ENCODE results near the gene PSTPIP1. TPM values are rescaled to one million over a fixed set of nuclear protein-coding genes. Genes with fewer than 3 reads are reported as not detected.

Gene PSTPIP1
- polyA plus RNA-seq, 1 donor (not counting 4 experiments of a cell fraction or from before 2014, with no cell fraction given), result 9.6 TPM

GRCh38 chr15:77067691-77068367 lies 72.9 kb downstream of the PSTPIP1 start:
- H3K9me3 ChIP-seq (ENCODE audit: control insufficient read depth, low read depth, low read length), result no peaks in the 10 kb centered on the region
- peaks cover 32% of the 10 kb centered on the region for H3K4me1 ChIP-seq (ENCODE audit: control insufficient read depth, extremely low read depth, insufficient read depth, low read length)
- no peak for FAIRE-seq
- H4K20me1 ChIP-seq (ENCODE audit: control insufficient read depth, extremely low read depth, insufficient read depth, low read length), result no peaks in the 10 kb centered on the region
- H2AFZ ChIP-seq (ENCODE audit: control insufficient read depth, low read length), result no peak overlapping the region
- no peaks in the 10 kb centered on the region for H3K9me1 ChIP-seq (ENCODE audit: control insufficient read depth, extremely low read depth, insufficient read depth, low read length)
- no peak for DNase-seq (ENCODE audit: low read depth, low spot score)
- no peaks in the 10 kb centered on the region for H3K36me3 ChIP-seq (ENCODE audit: control insufficient read depth in 2 of 2, extremely low read depth in 1 of 2, insufficient read depth in 2 of 2, low read length in 2 of 2)
- no peak overlapping the region for H3K4me3 ChIP-seq (ENCODE audit: control insufficient read depth in 2 of 3, extremely low read depth in 1 of 3, insufficient read depth in 2 of 3, low read depth in 1 of 3, low read length in 3 of 3)
- H3K9ac ChIP-seq (ENCODE audit: control insufficient read depth, extremely low read depth, insufficient read depth, low read length), result no peak overlapping the region
- dilution Hi-C loops (cut with MboI; ENCODE audit: extremely low pct_ligation_motif_present, low sequenced_read_pairs), result no loop called here
- H3K27me3 ChIP-seq (ENCODE audit: control insufficient read depth, extremely low read depth, insufficient read depth, low read length), result no peaks in the 10 kb centered on the region
- H3K27ac ChIP-seq (ENCODE audit: control insufficient read depth, insufficient read depth, low read length), result peak overlapping the region; percentile 3
- no peak overlapping the region for H3K4me2 ChIP-seq (ENCODE audit: control insufficient read depth, extremely low read depth, insufficient read depth, low read depth, low read length)
- H3K79me2 ChIP-seq (ENCODE audit: control insufficient read depth, insufficient read depth, low read length), result peaks cover 42% of the 10 kb centered on the region
- TF ChIP-seq CTCF (optimal IDR thresholded peaks at IDR 0.05 in 1 of 3, IDR thresholded peaks at IDR 0.05 in 1 of 3, conservative IDR thresholded peaks at IDR 0.05 in 1 of 3; ENCODE audit: extremely low read depth in 1 of 3, insufficient read depth in 2 of 3, low read length in 3 of 3), result no peak

GRCh38 chr15:77068633-77069032 lies 73.7 kb downstream of the PSTPIP1 start:
- Histone ChIP-seq H3K27me3 (ENCODE audit: control insufficient read depth, extremely low read depth, insufficient read depth, low read length) (no peaks in the 10 kb centered on the region), H3K4me2 (ENCODE audit: control insufficient read depth, extremely low read depth, insufficient read depth, low read depth, low read length) (no peak overlapping the region), H3K36me3 (ENCODE audit: control insufficient read depth in 2 of 2, extremely low read depth in 1 of 2, insufficient read depth in 2 of 2, low read length in 2 of 2) (no peaks in the 10 kb centered on the region), H3K79me2 (ENCODE audit: control insufficient read depth, insufficient read depth, low read length) (peaks cover 42% of the 10 kb centered on the region), H2AFZ (ENCODE audit: control insufficient read depth, low read length) (no peak overlapping the region), H3K4me1 (ENCODE audit: control insufficient read depth, extremely low read depth, insufficient read depth, low read length) (peaks cover 30% of the 10 kb centered on the region), H3K9me3 (ENCODE audit: control insufficient read depth, low read depth, low read length) (no peaks in the 10 kb centered on the region), H4K20me1 (ENCODE audit: control insufficient read depth, extremely low read depth, insufficient read depth, low read length) (no peaks in the 10 kb centered on the region), H3K4me3 (ENCODE audit: control insufficient read depth in 2 of 3, extremely low read depth in 1 of 3, insufficient read depth in 2 of 3, low read depth in 1 of 3, low read length in 3 of 3) (no peak overlapping the region), H3K9me1 (ENCODE audit: control insufficient read depth, extremely low read depth, insufficient read depth, low read length) (no peaks in the 10 kb centered on the region), H3K27ac (ENCODE audit: control insufficient read depth, insufficient read depth, low read length) (no peak overlapping the region), H3K9ac (ENCODE audit: control insufficient read depth, extremely low read depth, insufficient read depth, low read length) (no peak overlapping the region)
- FAIRE-seq (no peak), DNase-seq (ENCODE audit: low read depth, low spot score) (no peak)
- dilution Hi-C loops (cut with MboI; ENCODE audit: extremely low pct_ligation_motif_present, low sequenced_read_pairs), result no loop called here
- TF ChIP-seq EZH2 (IDR thresholded peaks at IDR 0.05; ENCODE audit: low read length), result no peak
- TF ChIP-seq CTCF (optimal IDR thresholded peaks at IDR 0.05 in 1 of 3, IDR thresholded peaks at IDR 0.05 in 1 of 3, conservative IDR thresholded peaks at IDR 0.05 in 1 of 3; ENCODE audit: extremely low read depth in 1 of 3, insufficient read depth in 2 of 3, low read length in 3 of 3), result no peak
